K562 (cell line): ENCODE results near the gene GPR78. TPM values are rescaled to one million over a fixed set of nuclear protein-coding genes. Genes with fewer than 3 reads are reported as not detected.

ENCODE experiments used
- ATAC-seq: fragments of 200-7000 bp; cut with Tn5 transposase; 3 replicates; pipeline ENCODE4 v1.9.1; 2020; ENCODE audit warnings: moderate library complexity
- BruUV-seq: library from RNA; stranded (reverse); fragments of 400-500 nt; replicated peaks from 2 replicates; lab custom pipeline; 2021; lab: Mats Ljungman, UMichigan
- CTCF ChIA-PET: fragments of 300-600 bp; formaldehyde crosslinking; extraction: SDS; loops from one replicate; lab custom pipeline; 2021; ENCODE audit warnings: low intra/inter-chr PET ratio; lab: Yijun Ruan, JAX
- POLR2A ChIA-PET: fragments of 300-600, 350-650 bp; sonication (Branson Sonifier 250); formaldehyde crosslinking; extraction: SDS; loops from one replicate; lab custom pipeline; 2021; ENCODE audit warnings: antibody characterized with exemption, inconsistent platforms; lab: Yijun Ruan, JAX
- DNase-seq, 4 experiments: peaks; one replicate each; pipeline versions ENCODE4 v3.0.0 to v3.0.0-alpha.2; 2011 to 2018; ENCODE audit warnings: low spot score in 3 of 4, mixed read lengths in 3 of 4; ENCODE audit errors: extremely low read depth in 1 of 4
- FAIRE-seq: peaks from 2 replicates; lab custom pipeline; 2011; peaks lifted over from hg19 to GRCh38; lab: Jason Lieb, UNC
- H2AFZ ChIP-seq: 2 replicates; pipeline ENCODE4 v1.6.0; 2011; ENCODE audit warnings: low read depth, low read length, control low read depth, inconsistent platforms
- H3K27ac ChIP-seq: fragments of 200-600 bp; 3 replicates; pipeline ENCODE4 v1.8.0; 2011; ENCODE audit warnings: low read depth, mild to moderate bottlenecking, control low read depth, inconsistent platforms, low read length, moderate library complexity, mixed read lengths; ENCODE audit errors: extremely low read depth
- H3K27me3 ChIP-seq, 2 experiments: fragments of 300-600 bp in 1 of 2; 2 replicates in 1 of 2; 3 replicates in 1 of 2; pipeline versions ENCODE4 v1.6.0 to v1.8.0; 2011; ENCODE audit warnings: inconsistent platforms in 2 of 2, low read length in 2 of 2, mild to moderate bottlenecking in 1 of 2, mixed read lengths in 1 of 2, moderate library complexity in 1 of 2; ENCODE audit not compliant: control insufficient read depth in 2 of 2, insufficient read depth in 2 of 2
- H3K36me3 ChIP-seq: fragments of 300-600 bp; 3 replicates; pipeline ENCODE4 v1.8.0; 2011; ENCODE audit warnings: mild to moderate bottlenecking, low read length, inconsistent platforms; ENCODE audit not compliant: control insufficient read depth, insufficient read depth
- H3K4me1 ChIP-seq, 2 experiments: fragments of 200-600 bp in 1 of 2; replicated peaks in 1 of 2; 2 replicates in 1 of 2; 3 replicates in 1 of 2; pipeline versions ENCODE4 v1.5.1 to v1.8.0; 2011; ENCODE audit warnings: inconsistent platforms in 2 of 2, low read length in 2 of 2, mild to moderate bottlenecking in 1 of 2, mixed read lengths in 1 of 2, moderate library complexity in 1 of 2; ENCODE audit not compliant: control insufficient read depth in 2 of 2, insufficient read depth in 2 of 2
- H3K4me2 ChIP-seq: 2 replicates; pipeline ENCODE4 v1.6.1; 2011; ENCODE audit warnings: low read length, control low read depth, inconsistent platforms, mixed read lengths; ENCODE audit not compliant: insufficient read depth
- H3K4me3 ChIP-seq: fragments of 200-600 bp; sonication (generic), shearing (Covaris generic); 2 replicates; pipeline ENCODE4 v1.5.1; 2016; ENCODE audit warnings: control low read depth, inconsistent platforms
- H3K79me2 ChIP-seq: fragments of 200-600 bp; 3 replicates; pipeline ENCODE4 v1.8.0; 2011; ENCODE audit warnings: low read length, inconsistent platforms; ENCODE audit not compliant: control insufficient read depth, insufficient read depth
- H3K9ac ChIP-seq, 2 experiments: 2 replicates each; pipeline versions ENCODE4 v1.6.0 to v1.6.1; 2011; ENCODE audit warnings: low read depth in 2 of 2, low read length in 2 of 2, control low read depth in 1 of 2, inconsistent platforms in 1 of 2, mild to moderate bottlenecking in 1 of 2, mixed read lengths in 1 of 2; ENCODE audit not compliant: insufficient read depth in 1 of 2
- H3K9me1 ChIP-seq: one replicate; pipeline ENCODE4 v1.6.0; 2011; ENCODE audit warnings: inconsistent platforms, mild to moderate bottlenecking, low read length, moderate library complexity; ENCODE audit not compliant: control insufficient read depth, insufficient read depth
- H3K9me3 ChIP-seq: replicated peaks from 2 replicates; pipeline ENCODE4 v1.5.1; 2011; ENCODE audit warnings: low read depth, low read length, inconsistent platforms; ENCODE audit not compliant: control insufficient read depth, insufficient read depth
- H4K20me1 ChIP-seq: replicated peaks from 2 replicates; pipeline ENCODE4 v1.6.1; 2011; ENCODE audit warnings: low read length, inconsistent platforms, mixed read lengths; ENCODE audit not compliant: control insufficient read depth, insufficient read depth
- E2F3 ChIP-seq: fragments of 250-450 bp; sonication (Bioruptor Pico); IDR thresholded peaks from 2 replicates; pipeline ENCODE4 v1.4.0; 2020; ENCODE audit warnings: mild to moderate bottlenecking
- KLF6 ChIP-seq: fragments of 250-450 bp; sonication (Bioruptor Pico); IDR thresholded peaks from 2 replicates; pipeline ENCODE4 v1.4.0; 2020; ENCODE audit warnings: mild to moderate bottlenecking, moderate library complexity, borderline replicate concordance
- NCOA1 ChIP-seq: fragments of 450-650 bp; IDR thresholded peaks from 2 replicates; pipeline ENCODE4 v1.6.1; 2016; ENCODE audit warnings: low read depth
- NR3C1 ChIP-seq: sonication (generic); formaldehyde crosslinking; IDR thresholded peaks from 2 replicates; pipeline ENCODE4 v1.8.1; 2022; ENCODE audit warnings: missing genetic modification reagents
- STAT5B ChIP-seq: fragments of 250-450 bp; sonication (Bioruptor Pico); IDR thresholded peaks from 2 replicates; pipeline ENCODE4 v1.8.0; 2021; ENCODE audit warnings: mild to moderate bottlenecking, inconsistent platforms
- WHSC1 ChIP-seq: IDR thresholded peaks from one replicate; pipeline ENCODE4 v1.6.1; 2012; ENCODE audit warnings: low read length, control low read depth, inconsistent platforms
- ZNF347 ChIP-seq: fragments of 450-650 bp; formaldehyde crosslinking; IDR thresholded peaks from 2 replicates; pipeline ENCODE4 v1.4.0; 2020; ENCODE audit warnings: low read depth, mild to moderate bottlenecking, moderate library complexity
- ZNF431 ChIP-seq: sonication (generic); formaldehyde crosslinking; IDR thresholded peaks from 2 replicates; pipeline ENCODE4 v1.8.0; 2022; ENCODE audit warnings: mild to moderate bottlenecking, missing genetic modification reagents
- WGBS: fragments of 100-300 bp; shearing (Covaris generic); methylation state at CpG from one replicate; pipeline ENCODE4 v1.1.6; 2016; ENCODE audit warnings: low coverage, mixed read lengths; ENCODE audit not compliant: insufficient coverage; ENCODE audit errors: missing lambda C conversion rate; 5-methylcytosine and 5-hydroxymethylcytosine counted together
- in situ Hi-C: fragments of 300-500 bp; cut with MboI; formaldehyde crosslinking; loops from 4 replicates; pipeline ENCODE4 v1.15.0; 2018; ENCODE audit warnings: inconsistent platforms, mixed read lengths
- intact Hi-C: fragments of 100-400 bp; cut with micrococcal nuclease; formaldehyde crosslinking; loops from 2 replicates; pipeline ENCODE4 v1.14.2; 2022
- polyA plus RNA-seq, 8 experiments: library from polyadenylated mRNA; depleted of rRNA in 4 of 8; stranded (reverse) in 5 of 8; unstranded in 3 of 8; fragments of >200 nt; fragmentation: Nextera tagmentation in 2 of 8; fragmentation: Illumina TruSeq in 1 of 8; extraction: Ambion mirVana in 2 of 8; extraction: Trizol in 1 of 8; gene quantifications; 2 replicates each; pipeline versions ENCODE4 v1.2.1 to v1.2.3, GENCODE V29; 2011 to 2014; ENCODE audit warnings: inconsistent platforms in 1 of 8, missing spikeins in 1 of 8
- total RNA-seq, 7 experiments: library from RNA; depleted of rRNA in 6 of 7; stranded (reverse); fragments of >200 nt in 6 of 7; fragmentation: Illumina TruSeq in 2 of 7; extraction: Trizol in 2 of 7; gene quantifications; 2 replicates each; pipeline versions ENCODE4 v1.2.1 to v1.2.3, GENCODE V29; 2011 to 2021; ENCODE audit warnings: low replicate concordance in 1 of 7
- TF ChIP-seq, protein P1 (sequence below): fragments of 250-450 bp; sonication (Bioruptor Pico); IDR thresholded peaks from 2 replicates; pipeline ENCODE4 v1.8.0; 2022; ENCODE audit warnings: moderate library complexity, mild to moderate bottlenecking, inconsistent platforms

The GPR78 gene
- total and polyA plus RNA-seq, 9 of the 15 experiments (the other 6 are each of a cell fraction or from before 2014, with no cell fraction given), result 0.04 to 0.13 (median 0.07) TPM; not detected in 4

DNA sequence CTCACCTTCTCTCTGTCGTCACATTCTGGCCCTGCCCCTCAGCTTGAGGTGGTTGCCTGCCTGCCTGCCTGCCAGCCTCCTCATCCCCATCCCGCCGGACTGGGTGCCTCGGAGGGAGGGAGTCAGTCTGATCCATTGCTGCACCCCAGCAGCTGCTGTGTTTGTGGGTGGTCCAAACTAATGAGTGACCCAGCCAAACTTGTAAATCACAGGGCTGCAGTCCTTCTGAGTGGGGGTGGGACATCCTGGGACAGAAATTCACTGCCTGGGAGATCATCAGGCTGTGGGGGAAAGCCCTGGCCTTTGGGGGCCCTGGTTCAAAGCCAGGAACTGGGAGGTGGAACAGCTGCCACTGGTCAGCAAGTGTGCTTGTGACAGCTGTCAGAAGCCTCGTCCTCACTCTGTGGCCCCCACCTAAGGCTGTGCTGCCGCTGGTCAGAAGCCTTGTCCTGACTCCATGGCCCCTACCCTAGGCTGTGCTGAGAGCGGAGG is 5.6 kb downstream of the GPR78 start:
- H3K4me1 ChIP-seq, result peaks cover 0 to 19% of the 10 kb centered on the region in 2 experiments; a peak in 3 of 5 replicates
- H3K36me3 ChIP-seq, result no peaks in the 10 kb centered on the region
- ChIA-PET CTCF (no interaction called here), POLR2A (interaction anchor here (1.0 kb wide), 1 partner anchor 134 kb away, joined by 3 read pairs; no protein-coding TSS in a partner anchor)
- no peaks in the 10 kb centered on the region for H3K9me1 ChIP-seq
- TF ChIP-seq WHSC1 (no peak), ZNF431 (CRISPR knock-in tag) (no peak), NR3C1 (CRISPR knock-in tag) (no peak), STAT5B (CRISPR knock-in tag) (no peak), KLF6 (CRISPR knock-in tag) (no peak), ZNF347 (CRISPR knock-in tag) (no peak), NCOA1 (no peak), E2F3 (CRISPR knock-in tag) (no peak)
- TF ChIP-seq, protein P1, sequence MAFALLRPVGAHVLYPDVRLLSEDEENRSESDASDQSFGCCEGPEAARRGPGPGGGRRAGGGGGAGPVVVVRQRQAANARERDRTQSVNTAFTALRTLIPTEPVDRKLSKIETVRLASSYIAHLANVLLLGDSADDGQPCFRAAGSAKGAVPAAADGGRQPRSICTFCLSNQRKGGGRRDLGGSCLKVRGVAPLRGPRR (CRISPR knock-in tag), result no peak
- no peak for FAIRE-seq
- H3K9ac ChIP-seq, result no peak overlapping the region
- H4K20me1 ChIP-seq, result peaks cover 10% of the 10 kb centered on the region; the same call in 1 of the 2 replicates
- no peak for ATAC-seq
- WGBS, result 10% methylated on average over 6 of the region's 7 CpGs
- H3K4me3 ChIP-seq, result no peak overlapping the region
- H3K4me2 ChIP-seq, result no peak overlapping the region
- H3K9me3 ChIP-seq, result no peaks in the 10 kb centered on the region
- no peak for DNase-seq
- H3K79me2 ChIP-seq, result no peaks in the 10 kb centered on the region
- H2AFZ ChIP-seq, result no peak overlapping the region
- H3K27ac ChIP-seq, result no peak overlapping the region
- intact Hi-C loops (loop anchor here (2.0 kb wide), 1 partner anchor 117 kb away; no protein-coding TSS in a partner anchor), in situ Hi-C loops (no loop called here)
- H3K27me3 ChIP-seq, result peaks cover 0 to 63% of the 10 kb centered on the region in 2 experiments; a peak in 3 of 5 replicates
- BruUV-seq, result no TSS peak
